ENCODE data around the gene IDH2.

DNA sequence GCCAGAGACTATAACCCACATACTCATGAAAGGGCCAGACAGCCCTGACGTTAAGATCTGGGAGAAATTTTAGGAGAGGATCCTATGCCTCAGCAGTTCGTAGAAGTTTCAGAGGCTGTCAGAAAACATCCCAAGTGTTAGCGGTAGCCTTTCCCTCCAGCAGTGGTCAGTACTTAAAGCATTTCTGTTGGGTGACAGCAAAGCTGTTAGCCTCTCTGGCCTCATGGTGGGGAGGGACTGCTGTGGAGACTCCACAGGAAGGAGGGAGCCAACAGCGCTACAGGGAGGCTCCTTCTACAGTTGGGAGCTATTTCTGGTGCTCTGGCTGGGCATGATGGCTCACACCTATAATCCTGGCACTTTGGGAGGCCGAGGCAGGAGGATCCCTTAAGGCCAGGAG, 27.4 kb downstream of the IDH2 start:
- TF ChIP-seq, protein P1, sequence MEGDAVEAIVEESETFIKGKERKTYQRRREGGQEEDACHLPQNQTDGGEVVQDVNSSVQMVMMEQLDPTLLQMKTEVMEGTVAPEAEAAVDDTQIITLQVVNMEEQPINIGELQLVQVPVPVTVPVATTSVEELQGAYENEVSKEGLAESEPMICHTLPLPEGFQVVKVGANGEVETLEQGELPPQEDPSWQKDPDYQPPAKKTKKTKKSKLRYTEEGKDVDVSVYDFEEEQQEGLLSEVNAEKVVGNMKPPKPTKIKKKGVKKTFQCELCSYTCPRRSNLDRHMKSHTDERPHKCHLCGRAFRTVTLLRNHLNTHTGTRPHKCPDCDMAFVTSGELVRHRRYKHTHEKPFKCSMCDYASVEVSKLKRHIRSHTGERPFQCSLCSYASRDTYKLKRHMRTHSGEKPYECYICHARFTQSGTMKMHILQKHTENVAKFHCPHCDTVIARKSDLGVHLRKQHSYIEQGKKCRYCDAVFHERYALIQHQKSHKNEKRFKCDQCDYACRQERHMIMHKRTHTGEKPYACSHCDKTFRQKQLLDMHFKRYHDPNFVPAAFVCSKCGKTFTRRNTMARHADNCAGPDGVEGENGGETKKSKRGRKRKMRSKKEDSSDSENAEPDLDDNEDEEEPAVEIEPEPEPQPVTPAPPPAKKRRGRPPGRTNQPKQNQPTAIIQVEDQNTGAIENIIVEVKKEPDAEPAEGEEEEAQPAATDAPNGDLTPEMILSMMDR (IDR thresholded peaks at IDR 0.05; ENCODE audit: poor library complexity, severe bottlenecking): no peak
- TF ChIP-seq EZH2 (IDR thresholded peaks at IDR 0.05; ENCODE audit: borderline replicate concordance, insufficient read depth, low read length, poor library complexity, severe bottlenecking): no peak
- TF ChIP-seq POLR2AphosphoS5 (IDR thresholded peaks at IDR 0.05): no peak
- no peak for TF ChIP-seq EP300 (conservative IDR thresholded peaks at IDR 0.05; ENCODE audit: poor library complexity, severe bottlenecking)
- TF ChIP-seq, protein P2, sequence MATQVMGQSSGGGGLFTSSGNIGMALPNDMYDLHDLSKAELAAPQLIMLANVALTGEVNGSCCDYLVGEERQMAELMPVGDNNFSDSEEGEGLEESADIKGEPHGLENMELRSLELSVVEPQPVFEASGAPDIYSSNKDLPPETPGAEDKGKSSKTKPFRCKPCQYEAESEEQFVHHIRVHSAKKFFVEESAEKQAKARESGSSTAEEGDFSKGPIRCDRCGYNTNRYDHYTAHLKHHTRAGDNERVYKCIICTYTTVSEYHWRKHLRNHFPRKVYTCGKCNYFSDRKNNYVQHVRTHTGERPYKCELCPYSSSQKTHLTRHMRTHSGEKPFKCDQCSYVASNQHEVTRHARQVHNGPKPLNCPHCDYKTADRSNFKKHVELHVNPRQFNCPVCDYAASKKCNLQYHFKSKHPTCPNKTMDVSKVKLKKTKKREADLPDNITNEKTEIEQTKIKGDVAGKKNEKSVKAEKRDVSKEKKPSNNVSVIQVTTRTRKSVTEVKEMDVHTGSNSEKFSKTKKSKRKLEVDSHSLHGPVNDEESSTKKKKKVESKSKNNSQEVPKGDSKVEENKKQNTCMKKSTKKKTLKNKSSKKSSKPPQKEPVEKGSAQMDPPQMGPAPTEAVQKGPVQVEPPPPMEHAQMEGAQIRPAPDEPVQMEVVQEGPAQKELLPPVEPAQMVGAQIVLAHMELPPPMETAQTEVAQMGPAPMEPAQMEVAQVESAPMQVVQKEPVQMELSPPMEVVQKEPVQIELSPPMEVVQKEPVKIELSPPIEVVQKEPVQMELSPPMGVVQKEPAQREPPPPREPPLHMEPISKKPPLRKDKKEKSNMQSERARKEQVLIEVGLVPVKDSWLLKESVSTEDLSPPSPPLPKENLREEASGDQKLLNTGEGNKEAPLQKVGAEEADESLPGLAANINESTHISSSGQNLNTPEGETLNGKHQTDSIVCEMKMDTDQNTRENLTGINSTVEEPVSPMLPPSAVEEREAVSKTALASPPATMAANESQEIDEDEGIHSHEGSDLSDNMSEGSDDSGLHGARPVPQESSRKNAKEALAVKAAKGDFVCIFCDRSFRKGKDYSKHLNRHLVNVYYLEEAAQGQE (IDR thresholded peaks at IDR 0.05; ENCODE audit: borderline replicate concordance): no peak
- TF ChIP-seq SMC3 (conservative IDR thresholded peaks at IDR 0.05; ENCODE audit: poor library complexity): no peak
- no peak for TF ChIP-seq RAD21 (conservative IDR thresholded peaks at IDR 0.05)

All from neural cell (in vitro differentiated cells).